Fibroblast of mammary gland (primary cell): ENCODE measurements around the gene RUNX1.

ENCODE experiments used
- DNase-seq: peaks from one replicate; pipeline ENCODE4 v3.0.0-alpha.2; 2010; ENCODE audit warnings: low read depth
- H3K4me3 ChIP-seq: 2 replicates; pipeline ENCODE4 v1.5.1; 2011; ENCODE audit warnings: low read depth, mild to moderate bottlenecking, low read length, moderate library complexity; ENCODE audit not compliant: control insufficient read depth
- TF ChIP-seq, protein P1 (sequence below): conservative IDR thresholded peaks from 2 replicates; pipeline ENCODE4 v1.5.1; 2011; ENCODE audit warnings: low read depth, low read length, inconsistent platforms; ENCODE audit not compliant: control insufficient read depth, insufficient read depth

RUNX1 gene

DNA sequence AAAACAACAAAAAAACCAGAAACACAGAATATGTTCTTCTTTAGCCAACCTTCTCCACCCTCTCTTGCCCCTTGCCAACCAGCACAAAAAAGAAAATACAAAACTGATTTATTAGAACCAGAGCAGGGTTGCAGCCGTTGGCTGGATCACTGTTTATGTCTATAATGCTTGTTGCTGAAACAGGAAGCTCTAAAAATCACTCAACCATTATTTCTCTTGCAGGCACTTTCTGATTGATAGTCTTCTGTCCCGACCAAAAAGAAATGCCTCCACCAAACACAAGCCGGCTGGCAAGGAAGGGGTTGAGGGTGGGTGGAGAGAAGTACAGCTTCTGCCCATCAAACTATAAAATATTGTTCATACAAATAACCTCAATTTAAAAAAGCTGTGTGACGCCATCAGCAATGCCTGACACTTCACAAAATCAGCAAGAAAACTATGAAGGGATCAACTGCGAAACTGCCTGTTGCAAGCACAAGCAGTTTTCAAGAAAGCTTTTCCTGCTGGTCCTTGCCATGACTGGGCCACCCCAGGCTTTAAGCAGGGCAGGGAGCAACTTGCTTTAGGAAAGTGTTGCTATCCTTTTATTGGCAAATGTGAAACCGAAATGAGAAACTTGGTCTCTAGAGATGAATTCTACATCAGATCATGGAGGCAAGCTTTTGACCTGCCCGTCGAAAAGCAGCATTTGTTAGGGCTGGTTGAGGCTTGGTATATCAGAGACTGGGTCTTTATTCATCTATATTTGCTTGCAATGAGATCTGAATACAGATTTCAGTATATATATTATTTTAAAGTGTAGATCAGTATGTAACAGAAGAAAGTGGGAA lies 174.2 kb downstream of the RUNX1 start:
- TF ChIP-seq, protein P1, sequence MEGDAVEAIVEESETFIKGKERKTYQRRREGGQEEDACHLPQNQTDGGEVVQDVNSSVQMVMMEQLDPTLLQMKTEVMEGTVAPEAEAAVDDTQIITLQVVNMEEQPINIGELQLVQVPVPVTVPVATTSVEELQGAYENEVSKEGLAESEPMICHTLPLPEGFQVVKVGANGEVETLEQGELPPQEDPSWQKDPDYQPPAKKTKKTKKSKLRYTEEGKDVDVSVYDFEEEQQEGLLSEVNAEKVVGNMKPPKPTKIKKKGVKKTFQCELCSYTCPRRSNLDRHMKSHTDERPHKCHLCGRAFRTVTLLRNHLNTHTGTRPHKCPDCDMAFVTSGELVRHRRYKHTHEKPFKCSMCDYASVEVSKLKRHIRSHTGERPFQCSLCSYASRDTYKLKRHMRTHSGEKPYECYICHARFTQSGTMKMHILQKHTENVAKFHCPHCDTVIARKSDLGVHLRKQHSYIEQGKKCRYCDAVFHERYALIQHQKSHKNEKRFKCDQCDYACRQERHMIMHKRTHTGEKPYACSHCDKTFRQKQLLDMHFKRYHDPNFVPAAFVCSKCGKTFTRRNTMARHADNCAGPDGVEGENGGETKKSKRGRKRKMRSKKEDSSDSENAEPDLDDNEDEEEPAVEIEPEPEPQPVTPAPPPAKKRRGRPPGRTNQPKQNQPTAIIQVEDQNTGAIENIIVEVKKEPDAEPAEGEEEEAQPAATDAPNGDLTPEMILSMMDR: no peak
- no peak overlapping the region for H3K4me3 ChIP-seq
- DNase-seq: no peak

DNA sequence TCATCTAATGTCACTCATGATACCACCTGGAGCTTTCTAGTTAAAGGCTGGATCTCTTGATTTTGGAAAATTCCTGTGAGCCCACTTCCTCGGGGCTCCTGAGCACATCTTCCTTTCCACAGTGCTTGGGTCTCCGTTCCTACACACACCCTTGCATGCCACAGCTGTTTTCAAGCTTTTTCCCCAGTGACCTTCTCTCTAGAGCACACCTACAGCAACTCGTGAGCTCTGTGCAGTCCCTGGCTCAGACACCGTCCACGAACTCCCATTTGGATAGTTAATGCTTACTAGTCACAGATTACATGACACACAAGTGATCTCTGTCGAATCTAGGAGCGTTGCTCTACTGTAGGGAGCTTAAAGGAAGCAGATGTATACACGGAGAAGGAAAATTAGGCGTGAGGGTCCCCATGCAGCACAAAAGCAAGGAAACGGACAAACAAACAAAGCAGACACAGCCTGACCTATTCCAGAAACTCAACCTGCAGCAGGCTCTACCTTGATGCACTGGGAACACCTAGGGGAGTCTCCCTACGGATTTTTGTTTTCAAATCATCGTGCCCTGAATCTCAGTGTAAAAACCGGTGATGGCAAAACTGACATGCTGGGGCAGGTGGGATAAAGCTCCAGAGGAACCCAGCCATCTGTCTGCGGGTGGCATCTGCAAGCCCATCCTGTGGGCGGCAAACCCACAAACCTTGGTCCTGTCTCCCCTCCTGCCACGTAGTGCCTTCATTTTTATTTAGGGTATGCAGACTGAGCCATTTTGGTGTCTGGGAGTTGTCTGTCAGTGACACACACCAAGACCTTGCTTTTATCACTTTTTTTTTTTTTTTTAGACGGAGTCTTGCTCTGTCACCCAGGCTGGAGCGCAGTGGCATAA lies 177.8 kb downstream of the RUNX1 start:
- TF ChIP-seq, protein P1: no peak
- no peak for DNase-seq
- no peak overlapping the region for H3K4me3 ChIP-seq

DNA sequence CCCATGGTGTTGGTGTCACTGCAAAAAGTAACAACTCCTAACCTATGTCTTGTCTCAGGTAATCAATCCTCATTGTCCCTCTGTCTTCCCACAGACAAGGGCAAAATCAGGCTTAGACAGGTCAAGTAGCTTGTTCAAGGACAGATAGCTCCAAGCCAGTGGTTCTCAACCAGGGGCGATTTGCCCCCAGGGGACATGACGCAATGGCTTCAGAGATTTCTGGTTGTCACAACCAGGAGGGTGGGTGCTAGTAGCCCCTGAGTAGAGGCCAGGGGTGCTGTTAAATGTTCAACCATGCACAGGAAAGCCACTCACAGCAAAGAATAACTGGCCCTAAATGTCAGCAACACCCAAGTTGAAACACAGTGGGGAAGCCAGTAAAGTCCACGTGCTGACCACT lies 178.9 kb downstream of the RUNX1 start:
- DNase-seq: no peak
- H3K4me3 ChIP-seq: no peak overlapping the region

DNA sequence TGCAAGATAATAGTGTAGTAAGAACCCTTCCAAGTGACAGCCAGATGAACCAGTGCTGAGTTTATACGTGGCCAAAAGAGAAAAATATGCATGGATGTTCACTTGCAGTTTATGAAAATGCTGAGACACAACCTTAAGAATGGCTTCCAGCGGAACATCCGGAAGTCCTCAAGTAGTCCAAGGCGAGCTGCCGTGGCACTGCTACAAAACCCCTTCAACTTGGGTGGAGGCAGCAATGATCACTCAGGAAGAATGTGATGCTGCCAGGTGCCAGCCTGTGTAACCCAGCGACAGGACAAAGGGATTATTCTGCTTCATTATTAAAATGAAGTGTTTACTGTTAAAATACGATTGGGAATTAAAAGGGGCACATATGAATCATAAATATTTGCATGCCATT lies 179.6 kb downstream of the RUNX1 start:
- TF ChIP-seq, protein P1: no peak
- H3K4me3 ChIP-seq: no peak overlapping the region
- no peak for DNase-seq

More for the DNA sequence above, 178.9 kb downstream of the RUNX1 start:
- TF ChIP-seq, protein P1: no peak

DNA sequence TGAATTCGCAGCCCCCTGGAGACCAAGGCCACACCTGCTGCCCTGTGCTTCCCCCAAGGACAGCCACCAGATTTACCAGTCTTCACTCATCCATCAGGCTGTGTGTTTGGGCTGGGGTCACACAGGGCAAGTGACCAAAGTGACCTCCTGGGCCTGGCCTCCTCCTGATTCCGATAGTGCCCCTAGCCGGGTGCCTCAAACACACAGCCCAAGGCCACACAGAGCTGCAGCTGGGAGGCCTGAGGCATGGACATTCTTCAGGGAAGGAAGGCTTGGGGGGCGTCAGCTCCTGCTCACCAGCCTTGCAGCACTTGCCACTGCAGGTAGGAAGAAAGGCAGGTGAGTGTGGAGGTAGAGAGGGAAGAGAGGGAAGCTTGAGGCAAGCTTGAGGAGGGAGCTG lies 181.3 kb downstream of the RUNX1 start:
- TF ChIP-seq, protein P1: no peak

DNA sequence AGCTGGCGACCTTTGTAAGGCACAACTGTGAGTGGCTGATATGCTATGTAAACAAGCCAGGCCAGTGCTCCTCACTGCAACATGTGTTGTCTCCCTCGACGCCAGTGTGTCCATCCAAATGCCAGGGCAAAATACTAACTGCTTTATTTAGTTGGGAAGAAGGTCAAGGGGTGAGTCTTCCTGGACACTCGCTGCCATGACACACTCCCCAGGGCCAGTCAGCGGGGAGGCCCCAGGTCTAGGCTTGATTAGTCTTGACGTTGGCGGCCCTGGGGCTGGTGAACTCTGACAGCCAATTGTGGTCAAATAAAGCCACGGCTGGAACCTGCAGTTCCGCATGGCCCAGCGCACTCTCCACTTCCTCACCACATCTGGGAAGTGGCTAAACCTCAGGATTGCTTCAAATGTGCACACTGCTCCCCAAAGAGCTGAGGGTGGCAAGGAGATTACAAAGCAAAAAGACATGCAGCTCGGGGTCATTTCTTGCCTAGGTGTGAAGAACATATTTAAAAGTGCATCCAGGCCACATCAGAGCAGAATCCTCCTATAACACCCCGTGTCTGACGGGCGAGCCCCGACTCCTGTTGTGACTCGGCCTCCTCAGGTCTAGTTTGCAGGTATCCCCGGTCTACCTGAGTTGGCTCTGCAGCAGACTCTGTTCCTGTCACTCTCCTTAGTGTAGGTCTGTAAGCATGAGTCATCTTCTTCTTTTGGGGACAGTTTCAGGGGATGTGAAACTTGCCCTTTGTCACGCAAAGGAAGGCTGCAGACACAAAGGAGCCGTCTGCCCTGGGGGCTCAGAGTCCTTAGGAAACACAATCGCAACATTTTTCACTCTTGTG lies 183.5 kb downstream of the RUNX1 start:
- peak; percentile 51 for DNase-seq
- TF ChIP-seq, protein P1: no peak
- H3K4me3 ChIP-seq: no peak overlapping the region

More for the DNA sequence above, 181.3 kb downstream of the RUNX1 start:
- H3K4me3 ChIP-seq: no peak overlapping the region
- DNase-seq: no peak
